Neural cell (in vitro differentiated cells): ENCODE data around the gene ARFRP1. TPM values are rescaled to one million over a fixed set of nuclear protein-coding genes. Genes with fewer than 3 reads are reported as not detected.

Experiments used
- H2AFZ ChIP-seq: fragments of 200-600, 300-800 bp; sonication (generic), shearing (Covaris generic); 2 replicates; pipeline ENCODE4 v1.6.0; 2014; ENCODE audit warnings: low read depth, mild to moderate bottlenecking, antibody characterized with exemption, low read length, moderate library complexity
- H3F3A ChIP-seq: fragments of 200-600 bp; shearing (Covaris generic); 2 replicates; pipeline ENCODE4 v1.6.1; 2016; ENCODE audit warnings: mild to moderate bottlenecking, moderate library complexity, mixed read lengths, antibody characterized with exemption, low read length; ENCODE audit not compliant: insufficient read depth, poor library complexity, severe bottlenecking
- H3K27ac ChIP-seq: fragments of 200-600, 300-800 bp; sonication (generic), shearing (Covaris generic); 2 replicates; pipeline ENCODE4 v1.5.1; 2014; ENCODE audit warnings: mild to moderate bottlenecking, low read length, moderate library complexity
- H3K27me3 ChIP-seq: fragments of 300-800, 200-600 bp; sonication (generic), shearing (Covaris generic); 2 replicates; pipeline ENCODE4 v1.6.0; 2014; ENCODE audit warnings: mild to moderate bottlenecking, low read depth, low read length, moderate library complexity; ENCODE audit not compliant: insufficient read depth
- H3K36me3 ChIP-seq: fragments of 300-800, 200-600 bp; sonication (generic), shearing (Covaris generic); 2 replicates; pipeline ENCODE4 v1.5.1; 2014; ENCODE audit warnings: mild to moderate bottlenecking, antibody characterized with exemption, low read length, moderate library complexity; ENCODE audit not compliant: insufficient read depth
- H3K4me2 ChIP-seq: fragments of 300-800, 200-600 bp; sonication (generic), shearing (Covaris generic); 2 replicates; pipeline ENCODE4 v1.6.0; 2014; ENCODE audit warnings: mild to moderate bottlenecking, low read length
- H3K4me3 ChIP-seq: fragments of 300-800, 200-600 bp; sonication (generic), shearing (Covaris generic); 2 replicates; pipeline ENCODE4 v1.5.1; 2014; ENCODE audit warnings: mild to moderate bottlenecking, low read length, moderate library complexity
- H3K79me2 ChIP-seq: fragments of 200-600 bp; shearing (Covaris generic); replicated peaks from 2 replicates; pipeline ENCODE4 v1.6.0; 2014; ENCODE audit warnings: mild to moderate bottlenecking, low read length, moderate library complexity; ENCODE audit not compliant: insufficient read depth
- H3K9ac ChIP-seq: fragments of 300-800, 200-600 bp; sonication (generic), shearing (Covaris generic); 2 replicates; pipeline ENCODE4 v1.6.1; 2016; ENCODE audit warnings: mild to moderate bottlenecking, low read length, mixed read lengths
- H3K9me2 ChIP-seq: fragments of 200-600 bp; shearing (Covaris generic); 2 replicates; pipeline ENCODE4 v1.6.1; 2016; ENCODE audit warnings: mild to moderate bottlenecking, low read length, mixed read lengths; ENCODE audit not compliant: insufficient read depth
- H3K9me3 ChIP-seq: fragments of 200-600, 300-800 bp; sonication (generic), shearing (Covaris generic); 2 replicates; pipeline ENCODE4 v1.6.1; 2016; ENCODE audit warnings: mild to moderate bottlenecking, mixed run types, low read length, moderate library complexity, mixed read lengths
- H4K20me1 ChIP-seq: fragments of 200-600 bp; shearing (Covaris generic); 2 replicates; pipeline ENCODE4 v1.6.1; 2016; ENCODE audit warnings: mild to moderate bottlenecking, mixed run types; ENCODE audit not compliant: insufficient read depth
- CTCF ChIP-seq: fragments of 450-650 bp; IDR thresholded peaks from 2 replicates; pipeline ENCODE4 v1.5.1; 2014; ENCODE audit warnings: antibody characterized with exemption, mild to moderate bottlenecking, moderate library complexity; ENCODE audit not compliant: poor library complexity, severe bottlenecking
- EP300 ChIP-seq: fragments of 450-650 bp; conservative IDR thresholded peaks from 2 replicates; pipeline ENCODE4 v1.6.1; 2014; ENCODE audit warnings: antibody characterized with exemption, mild to moderate bottlenecking, moderate library complexity; ENCODE audit not compliant: poor library complexity, severe bottlenecking
- EZH2 ChIP-seq: fragments of 200-600, 300-800 bp; shearing (Covaris generic), sonication (generic); IDR thresholded peaks from 2 replicates; pipeline ENCODE4 v1.6.1; 2014; ENCODE audit warnings: antibody characterized with exemption, low read length, borderline replicate concordance, mild to moderate bottlenecking; ENCODE audit not compliant: insufficient read depth, poor library complexity, severe bottlenecking
- MXI1 ChIP-seq: fragments of 450-650 bp; conservative IDR thresholded peaks from 2 replicates; pipeline ENCODE4 v1.6.1; 2014; ENCODE audit warnings: antibody characterized with exemption, mild to moderate bottlenecking; ENCODE audit not compliant: poor library complexity, severe bottlenecking
- POLR2AphosphoS5 ChIP-seq: IDR thresholded peaks from 2 replicates; pipeline ENCODE4 v1.6.1; 2012
- RAD21 ChIP-seq: fragments of 450-650 bp; conservative IDR thresholded peaks from 2 replicates; pipeline ENCODE4 v1.6.1; 2014; ENCODE audit warnings: antibody characterized with exemption, mild to moderate bottlenecking, moderate library complexity
- REST ChIP-seq: IDR thresholded peaks from 2 replicates; pipeline ENCODE4 v1.6.1; 2012; ENCODE audit warnings: borderline replicate concordance
- SMC3 ChIP-seq: fragments of 450-650 bp; conservative IDR thresholded peaks from 2 replicates; pipeline ENCODE4 v1.6.1; 2014; ENCODE audit warnings: antibody characterized with exemption, mild to moderate bottlenecking, moderate library complexity; ENCODE audit not compliant: poor library complexity
- TAF1 ChIP-seq: IDR thresholded peaks from 2 replicates; pipeline ENCODE4 v1.6.1; 2012; ENCODE audit warnings: low read depth
- polyA plus RNA-seq: library from polyadenylated mRNA; depleted of rRNA; stranded (reverse); fragments of >200 nt; gene quantifications from 2 replicates; pipeline ENCODE4 v1.2.3, GENCODE V29; 2014

The ARFRP1 gene
- polyA plus RNA-seq, 1 donor from 2014 or later: 70.9 TPM

- H3K4me3 ChIP-seq: no peak overlapping the region
- H3K27ac ChIP-seq: no peak overlapping the region
- no peaks in the 10 kb centered on the region for H3K36me3 ChIP-seq
- TF ChIP-seq REST (no peak), TAF1 (no peak), EP300 (no peak), POLR2AphosphoS5 (no peak), CTCF (no peak), RAD21 (no peak), EZH2 (no peak), SMC3 (no peak), MXI1 (no peak)
- no peak overlapping the region for H2AFZ ChIP-seq
- H3K9ac ChIP-seq: no peak overlapping the region
- H3K4me2 ChIP-seq: no peak overlapping the region
- no peaks in the 10 kb centered on the region for H3K9me2 ChIP-seq
- H3K79me2 ChIP-seq: no peaks in the 10 kb centered on the region
- H3K27me3 ChIP-seq: no peaks in the 10 kb centered on the region
- H3F3A ChIP-seq: no peaks in the 10 kb centered on the region
- H4K20me1 ChIP-seq: no peaks in the 10 kb centered on the region
- no peaks in the 10 kb centered on the region for H3K9me3 ChIP-seq
Observed at GRCh38 chr20:63678667-63679465, 28.9 kb downstream of the ARFRP1 start.

GRCh38 chr20:63678071-63678470 is 29.7 kb downstream of the ARFRP1 start:
- H4K20me1 ChIP-seq: no peaks in the 10 kb centered on the region
- TF ChIP-seq TAF1 (no peak), RAD21 (no peak), EP300 (no peak), SMC3 (no peak), POLR2AphosphoS5 (no peak), REST (no peak), EZH2 (no peak), MXI1 (no peak), CTCF (no peak)
- no peak overlapping the region for H3K4me3 ChIP-seq
- no peaks in the 10 kb centered on the region for H3F3A ChIP-seq
- no peak overlapping the region for H3K4me2 ChIP-seq
- H3K9me3 ChIP-seq: no peaks in the 10 kb centered on the region
- H3K36me3 ChIP-seq: no peaks in the 10 kb centered on the region
- no peak overlapping the region for H3K27ac ChIP-seq
- H3K79me2 ChIP-seq: no peaks in the 10 kb centered on the region
- no peaks in the 10 kb centered on the region for H3K27me3 ChIP-seq
- no peak overlapping the region for H2AFZ ChIP-seq
- H3K9ac ChIP-seq: no peak overlapping the region
- no peaks in the 10 kb centered on the region for H3K9me2 ChIP-seq
